HG03521 (cell line): ENCODE results near the gene FOXO6.

Experiments used
- ATAC-seq: cut with Tn5 transposase; IDR thresholded peaks from one replicate; pipeline ENCODE4 v1.9.1; 2021; ENCODE audit warnings: mild to moderate bottlenecking, moderate library complexity; ENCODE audit not compliant: unreplicated experiment

The FOXO6 gene

DNA sequence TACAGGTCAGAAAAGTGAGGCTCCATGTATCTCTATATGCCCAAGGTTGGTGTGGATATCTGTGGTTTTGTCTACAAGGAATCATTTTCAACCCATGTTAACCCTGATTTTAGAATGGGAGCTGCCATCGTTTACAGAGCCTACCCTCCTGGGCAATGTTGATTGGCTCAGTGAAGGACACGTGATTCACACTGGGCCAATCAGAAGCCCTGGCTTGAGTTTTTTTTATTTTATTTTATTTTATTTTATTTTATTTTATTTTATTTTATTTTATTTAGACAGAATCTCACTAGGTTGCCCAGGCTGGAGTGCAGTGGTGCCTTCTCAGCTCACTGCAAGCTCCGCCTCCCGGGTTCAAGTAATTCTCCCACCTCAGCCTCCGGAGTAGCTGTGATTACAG, 35.8 kb downstream of the FOXO6 start:
- ATAC-seq = no peak

DNA sequence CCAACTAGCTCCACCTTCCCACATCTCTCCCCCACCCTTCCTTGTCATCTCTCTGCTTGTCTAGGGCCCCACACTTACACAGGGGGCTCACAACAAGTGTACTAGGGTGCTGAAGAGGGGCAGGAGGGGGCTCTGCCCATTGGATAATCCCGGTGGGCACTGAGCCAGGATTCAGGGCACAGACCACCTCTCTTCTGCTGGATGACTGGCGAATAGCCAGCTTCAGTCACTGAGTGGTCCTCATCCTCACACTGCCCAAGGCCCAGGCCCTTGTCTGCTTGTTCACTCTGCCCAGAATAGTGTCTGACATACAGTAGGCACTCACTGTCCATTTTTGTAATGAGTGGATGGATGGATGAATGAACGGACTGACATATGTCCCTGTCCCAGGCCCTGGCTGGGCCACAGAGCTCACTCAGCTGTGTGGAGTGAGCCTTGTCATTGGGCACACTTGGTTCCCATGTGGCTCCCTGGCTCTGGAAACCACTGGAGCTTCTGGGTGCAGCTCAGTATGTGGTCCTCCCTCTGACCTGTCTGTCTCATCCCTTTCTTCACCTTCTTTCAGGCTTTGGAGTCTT, 36.6 kb downstream of the FOXO6 start:
- ATAC-seq = no peak

DNA sequence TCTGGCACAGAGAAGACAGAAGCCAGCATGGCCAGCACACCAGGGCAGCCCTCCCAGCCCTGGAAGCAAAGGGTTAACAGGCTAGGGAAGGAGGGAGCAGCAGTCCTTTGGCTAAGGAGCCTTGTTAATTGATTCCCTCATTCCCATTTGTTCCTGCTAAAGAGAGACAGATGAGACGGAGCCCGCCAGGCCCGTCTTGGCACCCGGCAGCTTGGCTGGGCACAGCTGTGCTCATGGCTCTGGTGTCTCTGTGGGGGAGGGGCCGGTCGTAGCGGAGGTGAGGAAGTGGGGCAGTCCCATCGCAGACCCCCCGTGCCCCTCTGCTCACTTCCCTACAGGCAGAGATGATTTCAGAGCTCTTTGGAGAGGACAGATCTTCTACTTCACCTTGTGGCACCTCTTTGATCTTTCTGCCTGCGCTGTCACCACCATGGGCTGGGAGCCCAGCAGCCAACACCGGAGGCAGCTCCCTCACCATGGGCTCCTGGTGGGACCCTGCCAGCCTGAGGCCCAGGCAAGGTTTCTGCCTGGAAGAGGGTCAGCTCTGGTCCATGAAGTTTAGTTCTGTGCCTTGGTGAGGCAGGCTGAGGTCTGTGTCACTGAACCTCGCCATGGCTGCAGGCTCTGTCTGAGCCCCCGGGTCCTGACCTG, 38.0 kb downstream of the FOXO6 start:
- ATAC-seq = no peak

DNA sequence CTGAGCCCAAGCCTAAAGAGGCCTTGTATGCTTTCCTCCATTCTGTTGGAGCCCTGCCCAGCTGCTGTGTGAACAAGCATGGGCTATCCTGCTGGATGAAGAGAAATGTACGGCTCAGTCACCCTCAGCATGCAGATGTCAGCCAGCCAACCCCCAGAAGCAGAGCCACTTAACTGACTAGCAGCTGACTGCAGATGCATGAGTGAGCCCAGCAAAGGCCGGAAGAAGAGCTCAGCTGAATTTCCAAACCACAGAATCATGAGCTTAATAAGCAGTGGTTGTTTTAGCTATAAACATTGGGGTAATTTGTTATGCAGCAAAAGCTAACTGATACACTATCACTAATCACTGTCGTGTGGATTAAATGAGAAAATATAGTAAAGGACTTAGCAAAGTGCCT, 39.0 kb downstream of the FOXO6 start:
- no peak for ATAC-seq

DNA sequence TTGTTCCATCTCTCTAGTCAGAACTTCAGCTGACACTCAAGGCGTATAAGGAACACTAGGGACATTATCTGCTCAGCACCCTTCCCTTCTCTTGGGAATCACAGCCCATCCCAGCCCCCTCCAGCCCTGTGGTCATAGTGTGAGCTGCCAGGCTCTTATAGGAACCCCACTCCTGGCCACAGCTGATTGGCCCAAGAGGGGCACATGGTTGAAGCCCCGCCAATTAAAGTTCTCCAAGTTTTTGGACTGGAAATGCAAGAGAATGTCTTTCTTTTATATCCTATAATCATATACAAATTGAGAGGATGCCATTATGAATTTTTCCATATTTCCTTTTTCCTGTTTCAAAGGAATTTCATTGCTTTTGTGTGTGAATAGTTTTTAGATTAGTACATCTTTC, 40.7 kb downstream of the FOXO6 start:
- ATAC-seq = no peak

DNA sequence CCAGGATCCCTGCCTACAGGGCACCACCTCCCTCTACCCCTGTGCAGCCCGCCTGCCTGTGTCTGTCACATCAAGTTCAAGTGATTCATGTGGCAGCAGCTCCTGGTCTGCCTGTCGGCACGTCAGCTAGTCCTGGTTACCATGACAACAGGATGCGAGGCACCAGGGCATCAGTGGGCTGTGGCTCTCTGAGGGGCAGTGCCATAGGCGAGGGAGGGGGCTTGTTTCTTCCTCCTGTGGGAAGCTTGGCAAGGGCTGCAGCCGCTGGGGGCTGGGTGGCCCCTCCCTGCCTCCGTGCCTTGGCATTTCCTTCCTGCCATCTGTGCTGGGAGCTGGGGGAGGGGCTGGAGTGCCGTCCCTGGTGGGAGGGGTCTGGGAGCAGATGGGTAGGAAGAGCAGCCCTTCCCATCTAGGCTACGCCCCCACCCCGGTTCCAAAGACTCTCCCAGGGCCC, 43.1 kb downstream of the FOXO6 start:
- ATAC-seq = no peak

DNA sequence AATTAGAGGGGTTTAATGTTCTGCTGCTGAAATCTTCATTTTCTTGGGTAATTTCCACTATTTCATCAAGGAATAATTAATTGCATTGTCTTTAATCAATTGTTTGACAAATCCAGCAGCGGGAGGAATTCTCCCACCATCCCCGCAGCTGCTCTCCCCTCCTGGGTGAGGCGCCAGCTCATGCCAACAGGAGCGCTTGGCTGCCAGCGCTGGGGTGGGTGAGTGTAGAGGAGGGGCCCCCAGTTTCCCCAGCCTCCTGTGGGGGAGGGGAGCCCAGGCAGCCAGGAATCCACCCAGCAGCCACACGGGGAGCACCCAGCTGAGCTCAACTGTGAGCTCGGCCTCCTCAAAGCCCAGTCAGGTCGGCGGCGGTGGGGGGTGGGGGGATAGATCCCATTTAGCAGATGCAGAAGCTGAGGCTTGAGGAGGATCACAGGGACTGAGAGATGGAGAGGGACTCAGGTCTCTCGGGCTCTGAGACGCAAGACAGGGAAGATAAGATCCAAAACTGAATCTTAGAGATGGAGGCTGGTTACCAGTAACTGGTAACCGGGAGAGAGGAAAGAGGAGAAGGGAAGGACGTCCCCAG, 46.5 kb downstream of the FOXO6 start:
- ATAC-seq = no peak

DNA sequence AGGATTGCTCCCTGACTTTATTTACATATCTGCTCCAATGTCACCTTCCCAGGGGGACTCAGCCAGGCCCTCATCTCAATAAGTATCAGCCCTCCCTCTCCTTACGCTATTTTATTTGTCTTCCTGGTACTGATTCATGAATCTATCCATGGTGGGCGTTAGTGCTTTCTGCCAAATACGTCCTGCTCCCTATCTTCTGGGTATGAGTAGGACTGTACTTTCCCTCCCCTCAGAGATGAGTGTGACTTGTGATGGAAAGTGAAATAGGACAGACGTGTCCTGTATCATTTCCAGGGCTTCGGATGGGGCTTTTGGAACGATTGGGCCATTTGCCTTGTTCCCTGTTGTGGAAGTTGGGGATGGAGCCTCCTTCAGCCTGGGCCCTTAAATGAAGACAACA, 47.5 kb downstream of the FOXO6 start:
- ATAC-seq = no peak

DNA sequence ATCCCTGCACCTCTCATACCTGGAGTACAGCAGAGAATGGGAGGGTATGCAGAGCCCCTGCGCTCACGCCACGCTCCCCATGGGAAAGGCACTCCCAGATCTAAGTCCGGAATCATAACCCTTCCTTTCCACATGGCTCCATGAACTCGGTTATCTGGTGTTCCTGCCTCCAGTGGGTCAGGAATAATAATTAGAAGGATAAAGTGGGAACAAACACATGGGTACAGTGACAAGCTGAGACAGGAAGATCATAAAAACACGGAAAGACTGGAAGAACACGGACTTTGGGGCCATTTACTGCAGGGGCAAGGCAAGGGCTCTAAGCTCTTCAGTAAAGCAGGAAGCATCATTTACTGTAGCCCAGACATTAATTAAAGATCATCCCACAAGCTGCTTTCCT, 48.6 kb downstream of the FOXO6 start:
- no peak for ATAC-seq

DNA sequence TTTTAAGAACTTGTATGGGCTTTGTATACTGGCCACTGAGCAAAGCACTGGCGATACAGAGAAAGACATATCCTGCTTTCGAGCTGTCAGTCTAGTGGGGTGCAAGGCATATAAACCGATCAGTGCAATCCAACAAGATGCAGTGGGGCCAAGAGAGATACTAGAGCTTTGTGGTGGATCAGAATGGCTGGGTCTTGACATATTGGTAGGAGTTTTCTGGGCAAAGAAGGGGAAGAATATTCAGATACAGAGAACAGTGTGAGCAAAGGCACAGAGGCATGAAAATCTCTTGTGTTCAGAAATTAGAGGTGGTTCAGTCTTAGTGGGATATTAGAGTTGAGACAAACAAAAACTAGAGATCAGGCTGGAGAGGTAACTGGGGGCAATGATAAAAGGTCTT, 49.2 kb downstream of the FOXO6 start:
- no peak for ATAC-seq

DNA sequence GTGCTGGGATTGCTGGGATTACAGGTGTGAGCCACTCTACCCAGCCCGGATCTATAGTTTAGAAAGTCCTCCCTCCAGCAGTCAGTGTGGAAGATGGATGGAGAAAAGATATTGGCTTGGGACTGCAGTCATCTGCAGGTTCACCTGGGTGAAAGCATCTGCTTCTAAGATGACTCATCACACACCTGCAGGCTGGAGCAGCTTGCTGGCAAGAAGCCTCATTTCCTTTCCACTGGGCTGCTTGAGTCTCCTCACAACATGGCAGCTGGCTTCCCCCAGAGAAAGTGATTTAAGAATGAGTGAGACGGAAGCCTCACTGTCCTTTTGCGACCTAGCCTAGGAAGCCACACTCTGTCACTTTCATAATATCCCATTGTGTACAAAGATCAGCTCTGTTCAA, 50.0 kb downstream of the FOXO6 start:
- no peak for ATAC-seq

DNA sequence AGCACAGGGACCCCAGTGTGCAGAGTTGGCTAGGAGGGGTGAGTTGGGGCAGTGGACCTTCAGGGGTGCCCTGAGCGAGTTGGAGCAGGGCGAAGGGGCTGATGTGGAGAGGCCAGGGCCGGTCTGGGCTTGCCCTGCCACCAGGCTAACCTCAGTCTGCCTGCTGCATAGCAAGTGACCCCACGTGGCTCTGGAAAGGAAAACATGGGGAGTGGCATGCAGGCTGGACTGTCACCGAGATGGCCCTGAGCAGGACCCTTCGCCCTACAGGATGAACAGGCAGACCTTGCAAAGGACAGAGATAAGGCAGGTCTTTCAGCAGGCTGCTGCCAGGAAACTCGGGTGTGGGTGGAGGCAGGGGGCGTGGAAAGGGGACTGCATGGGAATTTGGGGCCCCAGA, 51.5 kb downstream of the FOXO6 start:
- ATAC-seq = no peak

DNA sequence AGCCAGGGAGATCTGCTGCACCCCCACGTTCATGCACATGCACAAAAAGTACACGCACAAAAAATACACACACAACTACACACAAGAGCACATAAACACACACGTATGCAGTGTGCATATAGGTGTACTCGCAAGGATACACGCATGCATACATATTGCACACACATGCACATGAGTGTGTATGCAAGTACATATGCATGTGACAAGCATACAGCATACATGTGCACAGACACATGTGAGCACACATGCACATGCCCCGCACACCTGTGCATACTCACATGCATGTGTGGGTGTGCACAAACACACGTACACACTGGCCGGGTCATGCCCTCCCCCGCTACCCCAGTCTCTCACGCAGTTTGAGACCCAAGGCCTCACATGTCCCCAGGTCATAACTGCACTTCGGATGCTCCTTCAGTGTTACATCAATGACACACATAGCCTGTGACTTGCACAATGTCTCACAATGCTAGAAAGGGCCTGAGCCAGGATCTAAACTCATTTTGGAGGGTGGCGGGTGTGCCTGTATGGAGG, 52.6 kb downstream of the FOXO6 start:
- ATAC-seq = no peak

DNA sequence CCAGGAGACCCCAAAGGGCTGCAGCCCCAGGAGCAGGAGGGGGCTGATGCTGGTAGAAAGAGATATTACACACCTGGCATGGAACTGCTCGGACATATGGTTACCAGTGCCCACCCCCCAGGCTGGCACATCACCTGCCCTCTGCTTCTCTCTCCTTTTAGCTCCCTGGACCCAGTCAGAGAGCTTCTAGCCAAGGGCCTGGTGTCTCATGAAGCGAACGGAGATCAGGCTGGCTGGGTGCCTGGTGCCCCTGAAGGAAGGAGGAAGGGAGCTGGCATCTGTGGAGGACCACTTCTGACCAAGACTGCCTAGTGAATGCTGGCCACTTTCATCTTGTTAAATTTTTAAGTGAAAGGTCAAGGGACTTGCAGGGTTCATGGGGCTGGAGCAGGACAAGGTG, 53.1 kb downstream of the FOXO6 start:
- no peak for ATAC-seq

DNA sequence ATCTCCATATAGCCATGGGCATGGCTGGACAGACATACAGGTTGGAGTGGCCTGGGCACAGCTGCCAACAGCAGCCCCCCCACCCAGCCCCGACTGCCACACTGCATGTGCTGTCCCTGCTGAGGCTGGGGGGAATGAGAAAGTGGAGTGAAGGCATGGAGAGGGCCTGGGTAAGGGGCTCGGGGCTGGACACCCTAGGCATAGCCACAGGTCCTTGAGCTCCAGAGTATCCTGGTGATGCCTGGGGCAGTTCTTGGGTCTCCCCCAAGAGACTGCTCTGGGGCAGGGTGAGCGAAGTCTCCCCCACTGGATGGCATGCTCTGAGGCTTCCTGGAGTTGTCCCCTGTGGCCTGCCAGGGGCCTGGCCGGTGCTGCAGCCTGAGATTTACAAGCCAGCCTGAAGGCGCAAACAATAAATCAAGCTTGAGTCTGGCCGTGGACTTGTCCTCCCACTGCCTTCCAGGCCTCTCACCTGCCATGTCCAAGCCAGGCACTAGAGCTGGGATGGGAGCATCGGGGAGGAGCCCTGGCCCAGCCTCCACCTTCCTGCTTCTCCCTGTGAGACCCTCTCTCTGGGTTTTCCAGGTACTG, 53.6 kb downstream of the FOXO6 start:
- ATAC-seq = no peak

DNA sequence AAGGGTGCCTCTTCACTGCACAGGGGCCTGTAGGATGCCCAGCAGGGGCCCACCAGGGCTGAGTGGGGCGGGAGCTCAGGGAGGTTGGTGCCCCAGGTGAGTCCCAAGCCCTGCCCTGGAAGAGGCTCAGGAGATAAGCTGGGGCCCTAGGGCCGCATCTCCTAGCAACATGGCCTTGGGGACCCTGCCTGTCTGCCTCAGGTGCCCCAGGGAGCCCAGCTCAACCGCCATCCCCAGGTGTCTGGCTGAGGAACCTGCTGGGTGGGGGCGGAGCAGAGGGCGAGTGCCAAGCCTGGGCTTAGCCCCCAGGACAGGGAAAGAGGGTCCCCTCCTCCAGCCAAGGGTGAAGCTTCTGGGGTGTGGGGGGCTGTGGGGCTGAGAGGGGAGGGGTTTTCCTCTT, 54.8 kb downstream of the FOXO6 start:
- no peak for ATAC-seq

DNA sequence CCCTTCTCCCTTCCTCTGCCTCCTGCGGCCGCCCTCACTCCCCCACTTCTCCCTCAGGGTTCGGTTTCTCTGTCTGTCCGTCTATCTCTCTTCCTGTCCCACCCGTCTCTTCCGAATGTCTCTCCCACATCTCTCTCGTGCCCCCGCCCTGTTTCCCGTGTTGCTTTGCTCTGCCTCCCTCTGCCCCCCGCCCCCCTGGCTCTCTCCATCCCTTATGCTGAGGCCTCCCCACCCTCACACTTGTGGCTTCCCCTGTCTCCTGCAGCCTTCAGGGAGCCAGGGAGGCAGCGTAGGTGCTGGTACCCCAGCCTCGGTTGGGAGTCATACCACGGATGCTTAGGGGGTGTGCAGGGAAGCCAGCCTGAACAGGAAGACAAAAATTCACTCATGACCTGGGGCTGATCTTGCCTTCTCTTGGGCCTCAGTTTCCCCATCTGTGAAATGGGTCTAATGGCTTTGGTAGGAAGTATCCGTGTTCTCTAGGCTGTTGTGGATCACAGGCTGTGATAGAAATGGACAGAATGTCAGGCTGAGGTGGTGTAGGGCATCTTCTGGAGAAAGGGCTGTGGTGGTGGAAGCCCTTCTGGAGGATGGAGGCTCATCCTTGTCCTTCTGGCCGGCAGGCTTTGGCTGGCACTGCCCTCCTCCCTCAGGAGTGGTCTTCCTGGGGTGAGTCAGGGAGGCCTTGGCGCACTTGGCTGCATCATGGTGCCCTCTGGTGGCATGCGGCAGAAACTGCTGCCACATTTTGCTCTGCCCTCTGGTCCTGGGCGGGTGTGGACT, 55.5 kb downstream of the FOXO6 start:
- no peak for ATAC-seq

DNA sequence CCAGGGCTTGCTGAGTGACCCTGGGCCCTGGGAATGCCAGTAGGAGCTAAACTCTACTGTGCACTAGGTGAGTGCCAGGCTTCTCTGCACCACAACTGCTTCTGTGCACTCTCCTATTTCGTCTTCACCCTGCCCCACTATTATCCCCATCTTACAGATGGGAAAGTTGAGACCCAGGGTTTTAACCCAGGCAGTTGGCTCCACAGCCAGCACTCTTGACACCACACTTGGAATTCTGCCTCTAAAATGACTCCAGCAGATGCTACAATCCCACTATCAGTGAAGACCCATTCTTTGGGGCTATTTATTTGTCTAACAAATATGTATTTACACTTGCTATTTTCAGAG, 56.1 kb downstream of the FOXO6 start:
- no peak for ATAC-seq

DNA sequence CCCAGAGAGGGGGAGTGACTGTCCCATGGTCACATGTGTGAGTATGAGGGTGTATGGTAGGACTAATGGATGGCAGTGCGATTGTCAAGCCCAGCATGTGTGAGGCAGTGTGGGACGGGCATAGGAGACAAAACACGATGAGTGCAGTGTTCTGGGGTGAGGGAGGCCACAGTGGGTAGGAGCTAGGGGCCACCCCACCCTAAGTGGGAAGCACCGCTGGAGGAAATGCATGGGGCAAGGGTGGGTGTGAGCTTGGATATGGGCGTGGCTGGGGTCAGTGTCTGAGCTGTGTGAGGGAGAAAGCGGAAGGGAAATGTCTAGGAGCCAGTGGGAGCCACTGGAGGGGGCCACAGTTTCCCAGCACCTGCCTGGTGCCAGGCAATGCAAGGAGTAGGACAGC, 56.5 kb downstream of the FOXO6 start:
- ATAC-seq = no peak

DNA sequence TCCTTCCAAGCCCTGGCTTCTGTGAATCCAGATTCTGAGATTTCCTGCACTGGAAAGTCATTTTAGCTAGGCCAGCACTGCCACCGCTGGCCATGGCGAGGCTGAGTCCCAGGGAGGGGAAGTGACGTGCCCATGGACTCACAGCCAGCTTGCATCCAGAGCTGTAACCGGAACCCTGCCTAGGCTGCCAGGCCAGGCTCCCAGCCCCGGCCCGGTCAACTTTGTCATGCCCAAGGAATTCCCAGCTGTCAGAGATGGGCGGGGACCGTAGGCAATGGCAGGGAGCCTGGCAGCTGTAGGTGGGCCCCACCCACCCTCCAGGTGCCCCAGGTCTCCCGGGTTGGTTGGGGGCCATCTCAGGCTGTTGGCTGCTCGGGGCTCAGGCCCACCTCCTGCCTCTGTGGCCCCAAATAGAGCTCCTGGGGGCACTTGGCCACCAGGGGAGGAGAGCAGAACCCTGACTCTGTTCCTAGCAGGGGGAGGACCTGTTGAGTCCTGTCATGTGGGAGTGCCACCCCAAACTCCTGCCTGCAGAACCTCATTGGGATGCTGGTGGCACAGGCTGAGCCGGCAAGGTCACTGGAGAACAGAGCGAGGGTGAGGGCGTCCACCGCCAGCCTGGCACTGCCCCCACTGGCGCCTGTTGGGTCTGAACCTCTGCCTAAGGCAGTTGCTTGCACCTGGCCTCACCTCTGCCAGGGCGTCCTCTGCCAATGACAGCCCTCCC, 57.8 kb downstream of the FOXO6 start:
- ATAC-seq = no peak
